GDM1 (cell line): Measurements from ENCODE around the gene PDE8A.
"Not testable (repeated sequence)": the region's sequence is repeated elsewhere in the genome, so short reads cannot be mapped to it uniquely, and the experiment has no call there.

Experiments used
- DNase-seq: peaks from one replicate; lab custom pipeline; 2025; lab: John Stamatoyannopoulos, UW

Gene PDE8A

GRCh38 chr15:84991014-84991712 lies 9.5 kb downstream of the PDE8A start:
- no peak for DNase-seq

GRCh38 chr15:84992157-84992944 lies 10.7 kb downstream of the PDE8A start:
- no peak for DNase-seq

GRCh38 chr15:84996055-84996454 lies 14.4 kb downstream of the PDE8A start:
- DNase-seq, result no peak

GRCh38 chr15:84996714-84997113 lies 15.1 kb downstream of the PDE8A start:
- not testable (repeated sequence) for DNase-seq

- not testable (repeated sequence) for DNase-seq
Measured at GRCh38 chr15:84997214-84997613, 15.6 kb downstream of the PDE8A start.

GRCh38 chr15:85000189-85000864 lies 18.7 kb downstream of the PDE8A start:
- no peak for DNase-seq

GRCh38 chr15:85000937-85001336 lies 19.3 kb downstream of the PDE8A start:
- no peak for DNase-seq

GRCh38 chr15:85002517-85002916 lies 20.9 kb downstream of the PDE8A start:
- DNase-seq, result no peak

GRCh38 chr15:85003593-85004312 lies 22.1 kb downstream of the PDE8A start:
- DNase-seq, result peak; percentile 55

GRCh38 chr15:85004550-85004949 lies 22.9 kb downstream of the PDE8A start:
- no peak for DNase-seq

- DNase-seq, result no peak
Measured at GRCh38 chr15:85005319-85005718, 23.7 kb downstream of the PDE8A start.

- no peak for DNase-seq
Measured at GRCh38 chr15:85005746-85006145, 24.1 kb downstream of the PDE8A start.

- no peak for DNase-seq
Measured at GRCh38 chr15:85006201-85006600, 24.5 kb downstream of the PDE8A start.

- DNase-seq, result no peak
Measured at GRCh38 chr15:85006655-85007054, 25.0 kb downstream of the PDE8A start.

GRCh38 chr15:85007137-85007536 lies 25.5 kb downstream of the PDE8A start:
- no peak for DNase-seq

GRCh38 chr15:85007741-85008397 lies 26.2 kb downstream of the PDE8A start:
- DNase-seq, result no peak

GRCh38 chr15:85008474-85009260 lies 27.0 kb downstream of the PDE8A start:
- DNase-seq, result no peak

GRCh38 chr15:85009435-85009834 lies 27.8 kb downstream of the PDE8A start:
- no peak for DNase-seq

GRCh38 chr15:85010071-85010385 lies 28.4 kb downstream of the PDE8A start:
- DNase-seq, result no peak

- DNase-seq, result peak; percentile 40
Measured at GRCh38 chr15:85010386-85011159, 28.9 kb downstream of the PDE8A start.
